Vagina (tissue), 2 donors: ENCODE data around the gene GRM8. TPM values are rescaled to one million over a fixed set of nuclear protein-coding genes. Genes with fewer than 3 reads are reported as not detected.

Experiments used
- DNase-seq, 2 donors: peaks; one replicate each; pipeline ENCODE4 v3.0.0-alpha.2; 2017; ENCODE audit errors: extremely low spot score in 2 of 2
- H3K27ac ChIP-seq: fragments of 200-600 bp; sonication (generic); one replicate; pipeline ENCODE4 v1.5.1; 2019
- H3K27me3 ChIP-seq: fragments of 200-600 bp; sonication (generic); one replicate; pipeline ENCODE4 v1.5.1; 2019
- H3K36me3 ChIP-seq, 2 donors: fragments of 200-600 bp; sonication (generic); one replicate each; pipeline ENCODE4 v1.5.1; 2017 to 2019
- H3K4me1 ChIP-seq: fragments of 200-600 bp; sonication (generic); one replicate; pipeline ENCODE4 v1.5.1; 2019
- H3K4me3 ChIP-seq, 2 donors: fragments of 200-600 bp; sonication (generic); 1 replicate in 1 of 2; 2 replicates in 1 of 2; pipeline ENCODE4 v1.5.1; 2016 to 2019
- H3K9me3 ChIP-seq: fragments of 200-600 bp; sonication (generic); one replicate; pipeline ENCODE4 v1.5.1; 2019
- POLR2A ChIP-seq, 2 donors: fragments of 450-650 bp; IDR thresholded peaks; one replicate each; pipeline ENCODE4 v1.6.1; 2017; ENCODE audit warnings: antibody characterized with exemption in 2 of 2, mild to moderate bottlenecking in 2 of 2, moderate library complexity in 2 of 2
- POLR2AphosphoS5 ChIP-seq, 2 donors: sonication (generic); formaldehyde crosslinking; IDR thresholded peaks; one replicate each; pipeline ENCODE4 v1.9.0; 2017; ENCODE audit warnings: antibody characterized with exemption in 2 of 2, mild to moderate bottlenecking in 2 of 2, low read depth in 1 of 2; ENCODE audit not compliant: insufficient read depth in 1 of 2
- intact Hi-C: fragments of 100-400 bp; cut with DNase I; formaldehyde crosslinking; loops from one replicate; pipeline ENCODE4 v1.15.1; 2023
- total RNA-seq: library from RNA; depleted of rRNA; stranded (reverse); fragments of >200 nt; gene quantifications from one replicate; pipeline ENCODE4 v1.2.3, GENCODE V29; 2016
- TF ChIP-seq, protein P1 (sequence below), 3 experiments: fragments of 450-650 bp in 2 of 3; fragments of 200-600 bp in 1 of 3; sonication (generic) in 1 of 3; IDR thresholded peaks; one replicate each; pipeline ENCODE4 v1.5.1; 2017 to 2019; ENCODE audit warnings: antibody characterized with exemption in 3 of 3, mild to moderate bottlenecking in 2 of 3, moderate library complexity in 2 of 3

The GRM8 gene
- total RNA-seq, 1 donor from 2014 or later, result not detected

DNA sequence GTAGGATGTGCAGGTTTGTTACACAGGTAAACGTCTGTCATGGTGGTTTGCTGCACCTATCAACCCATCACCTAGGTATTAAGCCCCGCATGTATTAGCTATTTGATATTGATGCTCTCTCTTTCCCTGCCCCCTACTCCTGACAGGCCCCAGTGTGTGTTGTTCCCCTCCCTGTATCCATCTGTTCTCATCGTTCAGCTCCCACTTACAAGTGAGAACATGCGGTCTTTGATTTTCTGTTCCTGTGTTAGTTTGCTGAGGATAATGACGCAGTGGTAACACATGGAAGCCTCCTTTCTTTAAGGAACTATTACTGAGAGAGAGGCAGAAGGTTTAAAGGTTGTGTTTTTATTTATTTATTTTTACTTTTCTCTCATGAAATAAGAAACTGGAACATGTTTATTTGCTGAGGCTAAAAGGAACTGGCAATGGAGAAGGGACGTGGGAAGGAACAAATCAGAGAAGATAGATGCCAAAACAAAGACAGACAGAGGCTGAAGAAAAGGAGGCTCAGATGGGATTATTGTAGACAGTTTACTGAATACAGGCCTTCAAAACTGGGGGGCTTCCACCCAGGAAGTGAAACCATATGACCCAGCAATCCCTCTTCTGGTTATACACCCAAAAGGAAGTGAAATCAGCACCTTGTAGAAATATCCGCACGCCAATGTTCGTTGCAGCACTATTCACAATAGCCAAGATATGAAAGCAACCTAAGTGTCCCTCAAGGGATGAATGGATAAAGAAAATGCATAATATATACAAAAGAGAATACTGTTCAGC lies 556.3 kb downstream of the GRM8 start:
- Histone ChIP-seq H3K9me3 (no peaks in the 10 kb centered on the region), H3K4me3 (no peak overlapping the region), H3K4me1 (no peaks in the 10 kb centered on the region), H3K27ac (no peak overlapping the region), H3K27me3 (no peaks in the 10 kb centered on the region), H3K36me3 (no peaks in the 10 kb centered on the region)
- TF ChIP-seq POLR2A (IDR thresholded peaks at IDR 0.05) (no peak), POLR2AphosphoS5 (IDR thresholded peaks at IDR 0.05; ENCODE audit: insufficient read depth in 1 of 2, low read depth in 1 of 2) (no peak)
- TF ChIP-seq, protein P1, sequence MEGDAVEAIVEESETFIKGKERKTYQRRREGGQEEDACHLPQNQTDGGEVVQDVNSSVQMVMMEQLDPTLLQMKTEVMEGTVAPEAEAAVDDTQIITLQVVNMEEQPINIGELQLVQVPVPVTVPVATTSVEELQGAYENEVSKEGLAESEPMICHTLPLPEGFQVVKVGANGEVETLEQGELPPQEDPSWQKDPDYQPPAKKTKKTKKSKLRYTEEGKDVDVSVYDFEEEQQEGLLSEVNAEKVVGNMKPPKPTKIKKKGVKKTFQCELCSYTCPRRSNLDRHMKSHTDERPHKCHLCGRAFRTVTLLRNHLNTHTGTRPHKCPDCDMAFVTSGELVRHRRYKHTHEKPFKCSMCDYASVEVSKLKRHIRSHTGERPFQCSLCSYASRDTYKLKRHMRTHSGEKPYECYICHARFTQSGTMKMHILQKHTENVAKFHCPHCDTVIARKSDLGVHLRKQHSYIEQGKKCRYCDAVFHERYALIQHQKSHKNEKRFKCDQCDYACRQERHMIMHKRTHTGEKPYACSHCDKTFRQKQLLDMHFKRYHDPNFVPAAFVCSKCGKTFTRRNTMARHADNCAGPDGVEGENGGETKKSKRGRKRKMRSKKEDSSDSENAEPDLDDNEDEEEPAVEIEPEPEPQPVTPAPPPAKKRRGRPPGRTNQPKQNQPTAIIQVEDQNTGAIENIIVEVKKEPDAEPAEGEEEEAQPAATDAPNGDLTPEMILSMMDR (IDR thresholded peaks at IDR 0.05), result no peak
- intact Hi-C loops, result no loop called here
- no peak for DNase-seq

DNA sequence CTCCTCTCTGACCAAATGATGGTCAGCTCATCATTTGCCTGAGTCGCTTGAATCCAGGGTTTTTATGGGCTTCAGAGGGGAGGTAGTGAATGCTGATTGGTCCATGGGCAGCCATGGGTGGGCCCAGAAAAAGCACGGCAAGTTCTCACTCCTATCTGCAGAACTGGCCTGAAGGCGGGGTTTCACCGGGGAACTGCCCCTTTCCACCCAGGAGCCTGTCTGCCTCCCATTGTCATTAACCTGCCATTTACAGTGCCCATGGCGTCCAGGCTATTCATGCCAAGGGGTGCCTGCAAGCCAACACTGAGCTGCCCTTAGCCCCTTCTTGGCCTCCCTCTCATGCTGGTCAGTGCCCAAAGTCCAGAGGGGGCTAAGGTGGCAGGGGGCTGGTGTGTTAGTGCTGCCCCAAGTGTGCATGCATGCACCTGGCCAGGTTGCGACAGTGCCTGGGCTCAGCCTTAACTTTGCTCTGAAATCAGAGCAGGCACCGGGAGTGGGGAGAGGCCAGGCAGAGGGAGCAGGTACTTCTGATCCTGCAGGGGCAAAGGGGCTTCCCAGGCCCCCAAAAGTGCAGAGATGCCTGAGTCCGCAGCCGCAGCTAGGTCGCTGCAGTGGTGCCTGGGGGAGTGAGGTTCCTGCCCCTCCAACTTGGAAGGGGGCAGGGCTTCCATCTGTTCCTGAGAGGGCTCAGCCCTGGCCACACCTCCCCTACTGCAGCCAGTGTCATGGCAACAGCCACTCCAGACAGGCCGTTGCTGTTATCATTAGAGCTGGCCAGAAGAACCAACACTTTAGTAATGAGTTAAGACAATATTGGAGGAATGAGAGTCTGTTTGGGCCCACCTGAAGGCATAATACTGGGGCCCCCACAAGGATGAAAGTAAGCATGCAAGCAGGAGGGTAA lies 561.6 kb downstream of the GRM8 start:
- no peaks in the 10 kb centered on the region for H3K27me3 ChIP-seq
- no peak overlapping the region for H3K4me3 ChIP-seq
- H3K27ac ChIP-seq, result no peak overlapping the region
- no peaks in the 10 kb centered on the region for H3K9me3 ChIP-seq
- intact Hi-C loops, result no loop called here
- no peaks in the 10 kb centered on the region for H3K36me3 ChIP-seq
- H3K4me1 ChIP-seq, result no peaks in the 10 kb centered on the region
- TF ChIP-seq POLR2AphosphoS5 (IDR thresholded peaks at IDR 0.05; ENCODE audit: insufficient read depth in 1 of 2, low read depth in 1 of 2) (no peak), POLR2A (IDR thresholded peaks at IDR 0.05) (no peak)
- TF ChIP-seq, protein P1 (IDR thresholded peaks at IDR 0.05), result no peak
- no peak for DNase-seq

DNA sequence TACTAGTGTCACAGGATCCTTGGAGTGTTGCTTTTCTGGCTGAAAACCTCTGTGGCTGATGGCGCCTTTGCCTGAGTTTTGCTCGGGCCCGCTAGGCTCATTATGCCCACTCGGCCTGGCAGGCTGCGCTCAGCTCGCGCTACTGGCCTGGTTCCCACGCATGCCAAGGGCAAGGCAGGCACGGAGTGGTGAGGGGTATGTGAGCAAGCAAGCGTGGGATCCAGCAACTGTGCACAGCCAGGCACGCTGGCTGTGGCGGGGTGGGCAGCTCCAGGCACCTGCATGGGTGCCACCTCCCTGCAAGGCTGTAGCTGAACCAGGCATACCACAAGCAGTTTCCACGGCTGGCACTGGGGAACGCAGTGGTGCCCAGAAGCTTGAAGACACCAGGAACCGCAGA lies 562.6 kb downstream of the GRM8 start:
- no peaks in the 10 kb centered on the region for H3K9me3 ChIP-seq
- no peaks in the 10 kb centered on the region for H3K27me3 ChIP-seq
- TF ChIP-seq POLR2A (IDR thresholded peaks at IDR 0.05) (no peak), POLR2AphosphoS5 (IDR thresholded peaks at IDR 0.05; ENCODE audit: insufficient read depth in 1 of 2, low read depth in 1 of 2) (no peak)
- TF ChIP-seq, protein P1 (IDR thresholded peaks at IDR 0.05), result no peak
- no peak overlapping the region for H3K4me3 ChIP-seq
- DNase-seq, result no peak
- intact Hi-C loops, result no loop called here
- H3K27ac ChIP-seq, result no peak overlapping the region
- no peaks in the 10 kb centered on the region for H3K4me1 ChIP-seq
- H3K36me3 ChIP-seq, result no peaks in the 10 kb centered on the region

DNA sequence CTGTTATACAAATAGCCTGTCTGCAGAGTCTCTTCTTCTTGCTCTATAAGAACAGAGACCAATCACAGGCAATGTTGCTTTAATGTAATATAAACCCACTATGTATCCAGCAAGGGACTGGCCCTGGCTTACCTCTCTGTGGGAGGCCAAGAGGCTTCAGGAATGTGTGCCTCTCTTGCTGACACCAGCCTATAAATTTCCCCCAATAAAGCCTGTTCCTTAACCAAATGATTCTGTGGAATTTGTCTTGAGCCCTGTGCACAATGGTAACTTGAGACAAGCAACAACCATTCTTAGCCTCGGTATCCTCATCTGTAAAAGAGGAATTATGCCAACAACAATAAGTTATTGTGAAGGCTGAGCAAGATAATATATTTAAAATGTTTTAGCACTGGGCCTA lies 563.7 kb downstream of the GRM8 start:
- DNase-seq, result no peak
- no peaks in the 10 kb centered on the region for H3K9me3 ChIP-seq
- no peaks in the 10 kb centered on the region for H3K27me3 ChIP-seq
- no peak overlapping the region for H3K27ac ChIP-seq
- TF ChIP-seq POLR2A (IDR thresholded peaks at IDR 0.05) (no peak), POLR2AphosphoS5 (IDR thresholded peaks at IDR 0.05; ENCODE audit: insufficient read depth in 1 of 2, low read depth in 1 of 2) (no peak)
- TF ChIP-seq, protein P1 (IDR thresholded peaks at IDR 0.05), result no peak
- no peak overlapping the region for H3K4me3 ChIP-seq
- no peaks in the 10 kb centered on the region for H3K36me3 ChIP-seq
- intact Hi-C loops, result no loop called here
- no peaks in the 10 kb centered on the region for H3K4me1 ChIP-seq
